Suprapubic skin (tissue), 4 donors: Measurements from ENCODE around the gene PF4V1. TPM values are rescaled to one million over a fixed set of nuclear protein-coding genes. Genes with fewer than 3 reads are reported as not detected.
A peak's percentile ranks its signal among the peaks of the same experiment; 100 is the strongest.

Experiments used
- DNase-seq, 2 donors: peaks; one replicate each; pipeline ENCODE4 v3.0.0-alpha.2; 2019; ENCODE audit warnings: low spot score in 2 of 2
- H3K27ac ChIP-seq: fragments of 200-600 bp; sonication (generic); one replicate; pipeline ENCODE4 v1.5.1; 2019
- H3K27me3 ChIP-seq: fragments of 200-600 bp; sonication (generic); one replicate; pipeline ENCODE4 v1.5.1; 2019
- H3K36me3 ChIP-seq: fragments of 200-600 bp; sonication (generic); one replicate; pipeline ENCODE4 v1.5.1; 2019
- H3K4me1 ChIP-seq: fragments of 200-600 bp; sonication (generic); one replicate; pipeline ENCODE4 v1.5.1; 2019
- H3K4me3 ChIP-seq: fragments of 200-600 bp; sonication (generic); one replicate; pipeline ENCODE4 v1.5.1; 2019; ENCODE audit warnings: mild to moderate bottlenecking
- H3K9me3 ChIP-seq: fragments of 200-600 bp; sonication (generic); one replicate; pipeline ENCODE4 v1.5.1; 2019
- CTCF ChIP-seq, 2 donors: fragments of 200-600 bp in 1 of 2; fragments of 450-650 bp in 1 of 2; sonication (generic) in 1 of 2; IDR thresholded peaks; one replicate each; pipeline ENCODE4 v1.5.1; 2016 to 2019; ENCODE audit warnings: antibody characterized with exemption in 2 of 2, mild to moderate bottlenecking in 1 of 2, moderate library complexity in 1 of 2
- EP300 ChIP-seq: sonication (generic); formaldehyde crosslinking; IDR thresholded peaks from one replicate; pipeline ENCODE4 v1.6.1; 2017; ENCODE audit warnings: antibody characterized with exemption
- POLR2A ChIP-seq, 2 donors: fragments of 450-650 bp; IDR thresholded peaks; one replicate each; pipeline ENCODE4 v1.6.1; 2017; ENCODE audit warnings: antibody characterized with exemption in 2 of 2, mild to moderate bottlenecking in 2 of 2, moderate library complexity in 2 of 2
- POLR2AphosphoS5 ChIP-seq, 3 donors: sonication (generic); formaldehyde crosslinking; IDR thresholded peaks; one replicate each; pipeline ENCODE4 v1.6.1; 2017; ENCODE audit warnings: antibody characterized with exemption in 3 of 3
- WGBS: methylation state at CpG from one replicate; pipeline ENCODE4 v1.1.5; 2018; 5-methylcytosine and 5-hydroxymethylcytosine counted together
- total RNA-seq, 4 donors: library from RNA; depleted of rRNA; stranded (reverse); fragments of >200 nt; gene quantifications; one replicate each; pipeline ENCODE4 v1.1.0, GENCODE V29; 2016

PF4V1 gene
- total RNA-seq, 4 donors from 2014 or later, result not detected

DNA sequence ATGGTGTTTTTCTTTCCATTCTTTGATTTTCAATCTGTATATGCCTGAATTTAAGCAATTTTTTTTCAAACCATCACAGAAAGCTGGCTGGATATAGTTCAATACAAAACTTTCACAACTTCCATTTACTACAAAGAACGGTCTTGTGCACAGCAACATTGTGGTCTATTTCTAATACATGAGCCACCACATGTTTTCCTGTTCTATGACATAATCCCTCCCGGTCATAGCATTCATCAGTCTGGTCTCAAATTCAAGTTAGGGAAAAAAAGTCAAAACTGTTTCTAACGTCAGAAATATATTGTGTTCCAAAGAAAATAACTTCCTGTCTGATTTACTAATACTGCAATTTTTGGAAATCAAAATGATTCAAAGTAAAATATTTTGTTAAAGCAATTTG is 24.1 kb upstream of the PF4V1 start:
- no peaks in the 10 kb centered on the region for H3K36me3 ChIP-seq
- DNase-seq, result no peak
- H3K4me3 ChIP-seq, result no peak overlapping the region
- no peak overlapping the region for H3K27ac ChIP-seq
- no peaks in the 10 kb centered on the region for H3K27me3 ChIP-seq
- 37% methylated on average over 3 of the region's 3 CpGs for WGBS
- TF ChIP-seq EP300, result no peak
- no peak for TF ChIP-seq POLR2AphosphoS5 (IDR thresholded peaks at IDR 0.05)
- TF ChIP-seq POLR2A (IDR thresholded peaks at IDR 0.05), result no peak
- no peak for TF ChIP-seq CTCF (IDR thresholded peaks at IDR 0.05)
- no peaks in the 10 kb centered on the region for H3K9me3 ChIP-seq
- H3K4me1 ChIP-seq, result no peaks in the 10 kb centered on the region

DNA sequence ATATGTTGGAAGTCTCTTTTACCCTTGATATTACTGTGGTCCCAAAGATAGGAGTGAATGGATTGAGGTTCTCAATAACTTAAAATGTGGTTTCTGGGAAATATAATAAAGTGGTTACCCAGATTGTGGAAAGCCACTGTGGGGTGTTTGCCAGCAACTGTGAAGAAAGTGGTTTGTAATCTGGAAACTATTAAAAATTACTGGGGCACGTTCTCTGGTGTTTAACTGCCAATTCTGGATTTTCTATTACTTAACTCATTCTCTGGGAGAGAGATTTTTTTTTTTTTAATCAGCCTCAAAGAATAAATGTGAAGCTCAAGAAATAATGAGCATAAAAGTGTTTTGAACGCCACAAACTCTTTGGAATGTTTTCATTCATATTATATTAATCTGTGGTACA is 21.5 kb upstream of the PF4V1 start:
- no peak overlapping the region for H3K27ac ChIP-seq
- H3K4me1 ChIP-seq, result peaks cover 4% of the 10 kb centered on the region
- H3K27me3 ChIP-seq, result peaks cover 6% of the 10 kb centered on the region
- H3K36me3 ChIP-seq, result no peaks in the 10 kb centered on the region
- WGBS, result 57% methylated on average over 2 of the region's 2 CpGs
- no peak for TF ChIP-seq POLR2A (IDR thresholded peaks at IDR 0.05)
- TF ChIP-seq EP300, result no peak
- TF ChIP-seq CTCF (IDR thresholded peaks at IDR 0.05), result no peak
- TF ChIP-seq POLR2AphosphoS5 (IDR thresholded peaks at IDR 0.05), result no peak
- no peak for DNase-seq
- no peak overlapping the region for H3K4me3 ChIP-seq
- H3K9me3 ChIP-seq, result no peaks in the 10 kb centered on the region

GRCh38 chr4:73832651-73833237 is 20.4 kb upstream of the PF4V1 start:
- H3K27me3 ChIP-seq, result peaks cover 18% of the 10 kb centered on the region
- WGBS, result 85% methylated on average over 1 of the region's 1 CpG
- no peaks in the 10 kb centered on the region for H3K9me3 ChIP-seq
- no peaks in the 10 kb centered on the region for H3K36me3 ChIP-seq
- H3K27ac ChIP-seq, result no peak overlapping the region
- TF ChIP-seq POLR2AphosphoS5 (IDR thresholded peaks at IDR 0.05) (no peak), POLR2A (IDR thresholded peaks at IDR 0.05) (no peak), EP300 (no peak), CTCF (IDR thresholded peaks at IDR 0.05) (no peak)
- no peak overlapping the region for H3K4me3 ChIP-seq
- peaks cover 10% of the 10 kb centered on the region for H3K4me1 ChIP-seq
- no peak for DNase-seq

DNA sequence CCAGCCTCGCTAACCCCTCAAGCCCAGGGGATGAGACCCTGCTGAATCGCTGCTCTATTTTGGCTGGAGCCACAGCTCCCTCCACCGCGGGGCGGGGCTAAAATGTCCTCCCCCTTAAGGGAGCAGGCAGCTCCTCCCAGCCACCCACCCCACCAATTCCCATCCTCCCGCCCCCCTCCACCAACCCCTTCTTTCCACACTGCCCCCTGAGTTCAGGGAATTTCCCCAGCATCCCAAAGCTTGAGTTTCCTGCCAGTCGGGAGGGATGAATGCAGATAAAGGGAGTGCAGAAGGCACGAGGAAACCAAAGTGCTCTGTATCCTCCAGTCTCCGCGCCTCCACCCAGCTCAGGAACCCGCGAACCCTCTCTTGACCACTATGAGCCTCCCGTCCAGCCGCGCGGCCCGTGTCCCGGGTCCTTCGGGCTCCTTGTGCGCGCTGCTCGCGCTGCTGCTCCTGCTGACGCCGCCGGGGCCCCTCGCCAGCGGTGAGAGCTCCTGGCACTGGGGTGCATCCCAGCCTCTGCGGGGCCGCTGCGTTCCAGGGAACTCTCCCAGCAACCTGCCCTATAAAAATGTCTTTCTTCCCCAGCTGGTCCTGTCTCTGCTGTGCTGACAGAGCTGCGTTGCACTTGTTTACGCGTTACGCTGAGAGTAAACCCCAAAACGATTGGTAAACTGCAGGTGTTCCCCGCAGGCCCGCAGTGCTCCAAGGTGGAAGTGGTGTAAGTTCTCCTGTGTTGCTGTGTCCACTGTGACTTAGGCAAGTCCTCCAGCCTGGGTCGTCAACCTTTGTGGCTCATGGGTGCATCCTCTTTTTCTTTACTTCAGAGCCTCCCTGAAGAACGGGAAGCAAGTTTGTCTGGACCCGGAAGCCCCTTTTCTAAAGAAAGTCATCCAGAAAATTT is 16.5 kb upstream of the PF4V1 start, which contains the start of gene CXCL6:
Gene CXCL6 (plus strand): TSS at position 306 of the 907 bp plus-strand sequence. CDS start 73 bp downstream, at position 379.
- Histone ChIP-seq H3K9me3 (no peaks in the 10 kb centered on the region), H3K27ac (no peak within 1 kb of the TSS), H3K4me3 (peak within 1 kb of the TSS; percentile 33), H3K4me1 (peaks cover 10% of the 10 kb centered on the region), H3K27me3 (peaks cover 34% of the 10 kb centered on the region), H3K36me3 (no peaks in the 10 kb centered on the region)
- 8% methylated on average over 15 of the region's 41 CpGs for WGBS
- peak; percentile 65 to 80 for DNase-seq
- TF ChIP-seq POLR2AphosphoS5 (IDR thresholded peaks at IDR 0.05) (no peak), EP300 (no peak), CTCF (IDR thresholded peaks at IDR 0.05) (no peak), POLR2A (IDR thresholded peaks at IDR 0.05) (no peak)

GRCh38 chr4:73839071-73839470 is 14.0 kb upstream of the PF4V1 start:
- no peak for TF ChIP-seq POLR2AphosphoS5 (IDR thresholded peaks at IDR 0.05)
- no peak for TF ChIP-seq CTCF (IDR thresholded peaks at IDR 0.05)
- no peak for TF ChIP-seq POLR2A (IDR thresholded peaks at IDR 0.05)
- TF ChIP-seq EP300, result no peak
- DNase-seq, result no peak
- no peak overlapping the region for H3K27ac ChIP-seq
- 84% methylated on average over 5 of the region's 5 CpGs for WGBS
- H3K27me3 ChIP-seq, result peaks cover 39% of the 10 kb centered on the region
- peaks cover 10% of the 10 kb centered on the region for H3K4me1 ChIP-seq
- H3K4me3 ChIP-seq, result no peak overlapping the region
- H3K9me3 ChIP-seq, result no peaks in the 10 kb centered on the region
- H3K36me3 ChIP-seq, result no peaks in the 10 kb centered on the region
